HepG2 (cell line): ENCODE measurements around the gene CALCR.

Experiments used
- ATAD3A ChIP-seq: sonication (generic); formaldehyde crosslinking; IDR thresholded peaks from 2 replicates; pipeline ENCODE4 v1.4.0; 2020; ENCODE audit warnings: missing genetic modification reagents
- FOXA1 ChIP-seq, 2 experiments: fragments of 450-650 bp in 1 of 2; sonication (generic) in 1 of 2; formaldehyde crosslinking in 1 of 2; IDR thresholded peaks; 2 replicates each; pipeline versions ENCODE4 v1.4.0 to v1.6.1; 2016 to 2020; ENCODE audit warnings: missing genetic modification reagents in 1 of 2
- GATAD1 ChIP-seq: IDR thresholded peaks from 2 replicates; pipeline ENCODE4 v1.6.1; 2016; ENCODE audit warnings: missing genetic modification reagents, missing compliant biosample characterization
- GLI4 ChIP-seq: sonication (generic); formaldehyde crosslinking; IDR thresholded peaks from 2 replicates; pipeline ENCODE4 v1.5.1; 2020; ENCODE audit warnings: missing genetic modification reagents, mild to moderate bottlenecking, moderate library complexity, borderline replicate concordance
- MTA3 ChIP-seq: sonication (generic); formaldehyde crosslinking; IDR thresholded peaks from 2 replicates; pipeline ENCODE4 v1.4.0; 2020; ENCODE audit warnings: missing genetic modification reagents
- NRL ChIP-seq: sonication (generic); formaldehyde crosslinking; IDR thresholded peaks from 2 replicates; pipeline ENCODE4 v1.5.0; 2020; ENCODE audit warnings: missing genetic modification reagents, mild to moderate bottlenecking, moderate library complexity, borderline replicate concordance
- POLR2AphosphoS5 ChIP-seq: IDR thresholded peaks from 2 replicates; pipeline ENCODE4 v1.6.1; 2012; ENCODE audit warnings: low read depth, low read length
- TF ChIP-seq, protein P1 (sequence below), 2 experiments: IDR thresholded peaks; 2 replicates each; pipeline ENCODE4 v1.6.1; 2011 to 2012; ENCODE audit warnings: low read length in 2 of 2, borderline replicate concordance in 1 of 2, low read depth in 1 of 2, mild to moderate bottlenecking in 1 of 2, moderate library complexity in 1 of 2

DNA sequence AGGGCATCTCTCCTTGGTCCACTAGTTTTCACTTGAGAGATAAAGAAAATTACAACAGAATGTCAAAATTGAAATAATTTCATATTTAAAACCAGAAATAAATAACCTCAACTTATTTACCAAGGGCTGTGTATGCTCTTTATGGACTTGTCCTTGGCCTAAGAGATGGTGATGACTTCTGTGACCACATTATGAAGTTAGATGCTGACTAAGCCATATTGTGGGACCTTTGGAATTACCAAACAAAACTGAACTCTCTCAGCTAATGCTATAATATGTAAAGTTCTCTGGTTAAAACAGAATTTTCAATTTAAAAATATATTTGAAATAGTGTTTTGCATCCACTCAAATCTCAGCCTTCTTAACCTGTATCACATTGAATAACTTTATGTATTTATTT, 38.9 kb downstream of the CALCR start:
- TF ChIP-seq MTA3 (CRISPR knock-in tag) (no peak), ATAD3A (CRISPR knock-in tag) (no peak), GLI4 (CRISPR knock-in tag) (no peak), POLR2AphosphoS5 (no peak), FOXA1 (IDR thresholded peaks at IDR 0.05) (no peak), FOXA1 (CRISPR knock-in tag; IDR thresholded peaks at IDR 0.05) (no peak), NRL (no peak), GATAD1 (CRISPR knock-in tag) (no peak)
- TF ChIP-seq, protein P1, sequence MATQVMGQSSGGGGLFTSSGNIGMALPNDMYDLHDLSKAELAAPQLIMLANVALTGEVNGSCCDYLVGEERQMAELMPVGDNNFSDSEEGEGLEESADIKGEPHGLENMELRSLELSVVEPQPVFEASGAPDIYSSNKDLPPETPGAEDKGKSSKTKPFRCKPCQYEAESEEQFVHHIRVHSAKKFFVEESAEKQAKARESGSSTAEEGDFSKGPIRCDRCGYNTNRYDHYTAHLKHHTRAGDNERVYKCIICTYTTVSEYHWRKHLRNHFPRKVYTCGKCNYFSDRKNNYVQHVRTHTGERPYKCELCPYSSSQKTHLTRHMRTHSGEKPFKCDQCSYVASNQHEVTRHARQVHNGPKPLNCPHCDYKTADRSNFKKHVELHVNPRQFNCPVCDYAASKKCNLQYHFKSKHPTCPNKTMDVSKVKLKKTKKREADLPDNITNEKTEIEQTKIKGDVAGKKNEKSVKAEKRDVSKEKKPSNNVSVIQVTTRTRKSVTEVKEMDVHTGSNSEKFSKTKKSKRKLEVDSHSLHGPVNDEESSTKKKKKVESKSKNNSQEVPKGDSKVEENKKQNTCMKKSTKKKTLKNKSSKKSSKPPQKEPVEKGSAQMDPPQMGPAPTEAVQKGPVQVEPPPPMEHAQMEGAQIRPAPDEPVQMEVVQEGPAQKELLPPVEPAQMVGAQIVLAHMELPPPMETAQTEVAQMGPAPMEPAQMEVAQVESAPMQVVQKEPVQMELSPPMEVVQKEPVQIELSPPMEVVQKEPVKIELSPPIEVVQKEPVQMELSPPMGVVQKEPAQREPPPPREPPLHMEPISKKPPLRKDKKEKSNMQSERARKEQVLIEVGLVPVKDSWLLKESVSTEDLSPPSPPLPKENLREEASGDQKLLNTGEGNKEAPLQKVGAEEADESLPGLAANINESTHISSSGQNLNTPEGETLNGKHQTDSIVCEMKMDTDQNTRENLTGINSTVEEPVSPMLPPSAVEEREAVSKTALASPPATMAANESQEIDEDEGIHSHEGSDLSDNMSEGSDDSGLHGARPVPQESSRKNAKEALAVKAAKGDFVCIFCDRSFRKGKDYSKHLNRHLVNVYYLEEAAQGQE (IDR thresholded peaks at IDR 0.05; ENCODE audit: borderline replicate concordance in 1 of 2, low read depth in 1 of 2, low read length in 2 of 2): no peak
